ENCODE data around the gene FAM170B.

Gene FAM170B

DNA sequence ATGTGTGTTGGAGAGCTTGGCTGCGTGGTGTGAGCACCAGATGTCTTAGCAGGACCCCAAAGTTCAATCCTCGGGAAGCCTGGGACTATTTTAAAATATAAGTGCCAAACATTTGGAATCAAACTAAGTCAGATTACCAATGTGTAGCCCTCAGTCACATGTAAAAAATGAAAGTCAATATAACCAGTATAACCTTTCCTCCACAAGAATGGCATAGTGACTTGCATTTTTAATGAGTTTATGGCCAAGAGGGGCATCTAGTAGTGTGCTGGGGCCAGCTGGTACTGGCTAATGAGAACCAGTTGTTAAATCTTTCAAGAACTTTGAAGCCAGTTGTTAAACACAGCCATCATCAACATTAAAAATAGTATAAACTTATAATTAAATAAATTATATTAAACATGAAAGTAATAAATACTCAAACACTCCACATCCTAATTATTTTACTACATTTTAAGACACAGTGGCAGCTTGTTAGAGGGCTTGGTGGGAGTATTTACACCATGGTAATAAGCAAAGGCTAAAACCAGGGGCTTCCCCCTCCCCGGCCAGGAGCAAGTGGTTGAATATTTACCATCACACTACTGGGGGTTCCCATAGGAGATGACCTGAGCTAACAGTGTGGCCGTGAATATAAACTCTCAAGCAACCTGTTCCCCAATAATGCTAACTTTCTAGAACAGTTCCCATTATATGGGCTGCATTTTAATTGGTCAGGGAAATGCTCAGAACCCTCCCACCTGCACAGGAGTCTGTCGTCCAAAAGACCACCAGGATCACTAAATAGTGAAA is 7.9 kb upstream of the FAM170B start:
- H3K9me3 ChIP-seq (ENCODE audit: control insufficient read depth, low read length): no peaks in the 10 kb centered on the region
- no peak overlapping the region for H3K4me2 ChIP-seq (ENCODE audit: low read length)
- no peak overlapping the region for H3K27ac ChIP-seq
- no peaks in the 10 kb centered on the region for H3K4me1 ChIP-seq
- TF ChIP-seq, protein P1, sequence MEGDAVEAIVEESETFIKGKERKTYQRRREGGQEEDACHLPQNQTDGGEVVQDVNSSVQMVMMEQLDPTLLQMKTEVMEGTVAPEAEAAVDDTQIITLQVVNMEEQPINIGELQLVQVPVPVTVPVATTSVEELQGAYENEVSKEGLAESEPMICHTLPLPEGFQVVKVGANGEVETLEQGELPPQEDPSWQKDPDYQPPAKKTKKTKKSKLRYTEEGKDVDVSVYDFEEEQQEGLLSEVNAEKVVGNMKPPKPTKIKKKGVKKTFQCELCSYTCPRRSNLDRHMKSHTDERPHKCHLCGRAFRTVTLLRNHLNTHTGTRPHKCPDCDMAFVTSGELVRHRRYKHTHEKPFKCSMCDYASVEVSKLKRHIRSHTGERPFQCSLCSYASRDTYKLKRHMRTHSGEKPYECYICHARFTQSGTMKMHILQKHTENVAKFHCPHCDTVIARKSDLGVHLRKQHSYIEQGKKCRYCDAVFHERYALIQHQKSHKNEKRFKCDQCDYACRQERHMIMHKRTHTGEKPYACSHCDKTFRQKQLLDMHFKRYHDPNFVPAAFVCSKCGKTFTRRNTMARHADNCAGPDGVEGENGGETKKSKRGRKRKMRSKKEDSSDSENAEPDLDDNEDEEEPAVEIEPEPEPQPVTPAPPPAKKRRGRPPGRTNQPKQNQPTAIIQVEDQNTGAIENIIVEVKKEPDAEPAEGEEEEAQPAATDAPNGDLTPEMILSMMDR (IDR thresholded peaks at IDR 0.05): no peak
- H3K36me3 ChIP-seq (ENCODE audit: control insufficient read depth, insufficient read depth, low read length): no peaks in the 10 kb centered on the region
- H3K9ac ChIP-seq: no peak overlapping the region
- H3K27me3 ChIP-seq (ENCODE audit: control insufficient read depth, insufficient read depth, low read length): no peaks in the 10 kb centered on the region
- no peak overlapping the region for H2AFZ ChIP-seq
- H3K79me2 ChIP-seq: no peaks in the 10 kb centered on the region
- H3K4me3 ChIP-seq (ENCODE audit: low read depth, low read length): no peak overlapping the region

DNA sequence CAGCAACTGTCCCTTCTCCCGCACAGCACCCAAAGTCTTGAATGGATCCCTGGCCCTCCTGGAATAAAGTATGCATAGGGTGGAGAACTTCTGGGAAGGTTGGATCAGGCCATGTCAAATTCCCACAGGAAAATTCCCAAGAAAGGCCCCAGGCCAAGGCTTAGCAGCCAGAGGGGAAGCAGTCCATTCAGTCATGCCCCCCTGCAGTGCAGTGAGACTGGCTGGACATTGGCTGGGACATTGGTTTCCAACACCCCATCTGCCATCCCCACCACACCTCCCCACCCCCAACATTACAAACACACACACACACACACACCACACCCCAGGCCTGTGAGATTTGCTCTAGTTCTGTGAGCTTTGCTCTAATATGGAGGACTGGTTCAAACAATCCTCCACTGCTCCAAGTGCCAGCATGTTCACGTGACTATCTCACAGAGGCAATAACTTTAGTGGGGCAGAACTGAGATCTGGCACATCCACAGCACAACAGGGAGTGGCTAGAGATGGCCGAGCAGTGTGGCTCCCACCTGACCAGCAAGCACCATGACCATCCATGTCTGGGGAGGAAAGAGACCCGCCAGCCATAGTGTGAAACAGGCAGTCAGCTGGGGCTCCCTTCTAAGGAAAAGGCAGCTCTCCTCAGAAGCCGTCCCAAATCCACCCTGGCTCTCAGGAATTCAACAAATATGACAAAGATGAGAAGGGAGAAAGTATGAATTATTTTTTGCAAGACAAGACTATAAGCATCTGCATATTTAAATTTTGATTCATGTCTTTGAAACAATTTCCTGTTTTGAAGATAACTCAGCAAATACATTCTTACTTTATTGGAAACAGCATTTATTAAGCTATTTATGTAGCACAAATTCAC is 6.7 kb upstream of the FAM170B start:
- H3K36me3 ChIP-seq (ENCODE audit: control insufficient read depth, insufficient read depth, low read length): no peaks in the 10 kb centered on the region
- H3K27ac ChIP-seq: no peak overlapping the region
- H2AFZ ChIP-seq: peak overlapping the region; percentile 50
- H3K4me3 ChIP-seq (ENCODE audit: low read depth, low read length): no peak overlapping the region
- H3K79me2 ChIP-seq: no peaks in the 10 kb centered on the region
- TF ChIP-seq, protein P1 (IDR thresholded peaks at IDR 0.05): no peak
- H3K27me3 ChIP-seq (ENCODE audit: control insufficient read depth, insufficient read depth, low read length): no peaks in the 10 kb centered on the region
- no peak overlapping the region for H3K9ac ChIP-seq
- H3K4me1 ChIP-seq: no peaks in the 10 kb centered on the region
- no peaks in the 10 kb centered on the region for H3K9me3 ChIP-seq (ENCODE audit: control insufficient read depth, low read length)
- H3K4me2 ChIP-seq (ENCODE audit: low read length): no peak overlapping the region

DNA sequence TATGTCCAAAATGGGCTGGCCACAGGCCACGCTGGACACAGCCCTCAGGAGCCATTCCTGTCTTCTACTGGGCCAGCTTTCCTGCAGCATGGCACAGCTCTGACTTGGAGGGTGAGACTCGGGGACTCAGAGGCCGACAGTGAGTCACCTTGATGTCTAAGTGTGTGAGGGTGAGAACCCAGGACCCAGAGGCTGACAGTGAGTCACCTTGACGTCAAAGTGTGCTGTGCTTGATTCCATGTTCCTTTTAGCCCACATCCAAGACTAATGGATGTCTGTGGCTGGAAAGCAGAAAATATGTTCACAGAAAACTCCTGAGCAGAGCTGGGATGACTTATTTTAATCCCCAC is 6.0 kb upstream of the FAM170B start:
- no peaks in the 10 kb centered on the region for H3K36me3 ChIP-seq (ENCODE audit: control insufficient read depth, insufficient read depth, low read length)
- TF ChIP-seq, protein P1 (IDR thresholded peaks at IDR 0.05): no peak
- H3K27ac ChIP-seq: no peak overlapping the region

GRCh38 chr10:49139028-49139845 is 5.4 kb upstream of the FAM170B start:
- no peak overlapping the region for H2AFZ ChIP-seq
- H3K4me1 ChIP-seq: no peaks in the 10 kb centered on the region
- no peaks in the 10 kb centered on the region for H3K27me3 ChIP-seq (ENCODE audit: control insufficient read depth, insufficient read depth, low read length)
- no peak overlapping the region for H3K4me2 ChIP-seq (ENCODE audit: low read length)
- H3K4me3 ChIP-seq (ENCODE audit: low read depth, low read length): no peak overlapping the region
- no peaks in the 10 kb centered on the region for H3K79me2 ChIP-seq
- H3K27ac ChIP-seq: no peak overlapping the region
- H3K9ac ChIP-seq: no peak overlapping the region
- TF ChIP-seq, protein P1 (IDR thresholded peaks at IDR 0.05): no peak
- no peaks in the 10 kb centered on the region for H3K36me3 ChIP-seq (ENCODE audit: control insufficient read depth, insufficient read depth, low read length)
- H3K9me3 ChIP-seq (ENCODE audit: control insufficient read depth, low read length): no peaks in the 10 kb centered on the region

More for the DNA sequence above, 6.0 kb upstream of the FAM170B start:
- H3K4me1 ChIP-seq: no peaks in the 10 kb centered on the region
- no peak overlapping the region for H2AFZ ChIP-seq
- H3K9ac ChIP-seq: no peak overlapping the region
- H3K4me3 ChIP-seq (ENCODE audit: low read depth, low read length): no peak overlapping the region
- no peak overlapping the region for H3K4me2 ChIP-seq (ENCODE audit: low read length)
- no peaks in the 10 kb centered on the region for H3K9me3 ChIP-seq (ENCODE audit: control insufficient read depth, low read length)
- H3K27me3 ChIP-seq (ENCODE audit: control insufficient read depth, insufficient read depth, low read length): no peaks in the 10 kb centered on the region
- H3K79me2 ChIP-seq: no peaks in the 10 kb centered on the region

All from parathyroid adenoma (tissue), 2 donors.